Ovary (tissue), 9 donors: Measurements from ENCODE around the gene MEG3. TPM values are rescaled to one million over a fixed set of nuclear protein-coding genes. Genes with fewer than 3 reads are reported as not detected.

ENCODE experiments used
- DNase-seq, 5 donors: peaks; one replicate each; pipeline ENCODE4 v3.0.0-alpha.2; 2019 to 2020
- H3K27ac ChIP-seq, 2 donors: fragments of 200-600 bp; one replicate each; pipeline versions ENCODE4 v1.5.1 to v1.8.0; 2019 to 2022
- H3K27me3 ChIP-seq: fragments of 200-600 bp; one replicate; pipeline ENCODE4 v1.8.0; 2022
- H3K36me3 ChIP-seq: fragments of 200-600 bp; sonication (generic); one replicate; pipeline ENCODE4 v1.5.1; 2019
- H3K4me1 ChIP-seq: one replicate; pipeline ENCODE4 v1.8.1; 2013; ENCODE audit warnings: mild to moderate bottlenecking, moderate library complexity; ENCODE audit not compliant: insufficient read depth
- H3K4me3 ChIP-seq: fragments of 200-600 bp; sonication (generic); one replicate; pipeline ENCODE4 v1.5.1; 2017
- H3K9me3 ChIP-seq, 2 donors: fragments of 200-600 bp in 1 of 2; sonication (generic) in 1 of 2; one replicate each; pipeline versions ENCODE4 v1.5.1 to v1.8.1; 2013 to 2019; ENCODE audit warnings: mild to moderate bottlenecking in 1 of 2, moderate library complexity in 1 of 2
- CTCF ChIP-seq, 3 donors: fragments of 450-650 bp in 2 of 3; fragments of 200-600 bp in 1 of 3; IDR thresholded peaks; one replicate each; pipeline versions ENCODE4 v1.5.1 to v1.8.0; 2016 to 2022; ENCODE audit warnings: antibody characterized with exemption in 3 of 3, mild to moderate bottlenecking in 1 of 3
- EP300 ChIP-seq: sonication (generic); formaldehyde crosslinking; IDR thresholded peaks from one replicate; pipeline ENCODE4 v1.6.1; 2017; ENCODE audit warnings: antibody characterized with exemption
- POLR2A ChIP-seq: fragments of 450-650 bp; IDR thresholded peaks from one replicate; pipeline ENCODE4 v1.6.1; 2017; ENCODE audit warnings: antibody characterized with exemption, mild to moderate bottlenecking, moderate library complexity
- WGBS, 3 donors: extraction: QIAGEN DNeasy Blood & Tissue Kit in 1 of 3; methylation state at CpG; one replicate each; pipeline versions ENCODE4 v1.1.5 to v1.1.7; 2013 to 2017; 5-methylcytosine and 5-hydroxymethylcytosine counted together
- intact Hi-C, 4 donors: fragments of 100-400 bp; cut with DNase I; formaldehyde crosslinking; loops; one replicate each; pipeline versions ENCODE4 v1.11.0 to v1.15.1; 2022 to 2023
- polyA plus RNA-seq, 2 donors: library from polyadenylated mRNA; stranded (reverse); fragments of 200-250 nt in 1 of 2; fragments of 350-450 nt in 1 of 2; fragmentation: Illumina TruSeq in 1 of 2; extraction: RNeasy Lipid Tissue Mini Kit (QIAGEN cat#74804) in 1 of 2; gene quantifications; one replicate each; pipeline ENCODE4 v1.2.3, GENCODE V29; 2013 to 2014
- total RNA-seq, 7 donors: library from RNA; depleted of rRNA in 2 of 7; stranded (reverse); fragments of >200 nt in 2 of 7; fragmentation: NEBNext Ultra II Directional in 3 of 7; extraction: Animal tissue kit (Norgen Biotek cat#: 25700) in 3 of 7; gene quantifications; one replicate each; pipeline versions ENCODE4 v1.1.0 to v1.2.4, GENCODE V29; 2016 to 2023
- donor health status: DM: no; HTN: no; CAD: no; lungs with moderate emphysema.
- donor health status: DM: no; HTN: no; CAD: no.
- donor health status: Bipolar disorder and iron deficiency.
- donor health status: DM: yes; HTN: yes; CAD: no.
- donor health status: DM: no; HTN: no; CAD: no.
- donor health status: DM: yes; HTN: yes; CAD: no.

Gene MEG3
- total and polyA plus RNA-seq, 9 donors: 186 to 1,950 (median 396) TPM

DNA sequence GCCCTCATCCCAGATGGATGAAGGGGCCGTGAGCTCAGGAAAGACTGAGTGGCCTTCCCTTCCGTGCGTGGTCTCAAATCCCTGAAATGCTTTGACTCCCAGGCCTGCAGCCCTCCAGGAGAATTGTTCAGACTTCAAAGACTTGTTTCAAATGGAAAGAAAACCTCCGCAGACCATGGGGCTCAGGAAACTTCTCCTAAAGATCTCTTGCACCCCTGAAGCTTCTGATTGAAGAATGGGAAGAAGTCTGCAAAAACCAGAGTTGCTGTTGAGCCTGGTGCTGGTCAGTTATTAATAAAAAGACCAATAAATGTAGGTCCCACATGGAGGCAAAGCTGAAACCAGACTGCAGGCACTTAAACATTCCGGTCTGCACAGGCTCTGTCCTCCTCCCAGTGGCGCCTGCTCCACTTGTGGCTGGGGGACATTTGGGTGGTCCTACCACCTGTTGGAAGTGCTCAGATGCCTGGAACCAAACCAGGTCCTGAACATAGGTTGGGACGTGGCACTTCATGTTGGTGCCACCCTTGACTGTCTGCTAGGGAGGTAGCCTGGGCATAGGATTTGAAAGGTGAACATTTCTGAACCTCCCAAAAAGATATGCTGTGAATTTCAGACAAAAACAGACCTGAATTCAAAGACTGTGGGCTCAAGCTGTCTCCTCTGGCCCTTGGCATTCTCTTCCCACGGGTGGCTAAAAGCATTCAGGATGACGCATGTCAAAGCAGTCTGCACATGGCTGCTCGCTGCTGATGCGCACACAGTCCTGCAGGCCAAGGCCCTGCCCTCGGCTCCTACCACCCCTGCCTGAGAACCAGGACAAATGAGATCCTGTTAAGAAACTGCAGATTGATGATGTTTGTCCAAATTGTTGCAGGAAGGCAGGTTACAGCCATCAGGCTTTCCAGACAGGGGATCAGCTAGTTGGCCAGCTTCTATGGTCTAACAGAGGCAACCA lies 36.2 kb upstream of the MEG3 start:
- Histone ChIP-seq H3K27ac (no peak overlapping the region), H3K4me3 (no peak overlapping the region), H3K36me3 (no peaks in the 10 kb centered on the region), H3K27me3 (no peaks in the 10 kb centered on the region), H3K4me1 (no peaks in the 10 kb centered on the region), H3K9me3 (no peaks in the 10 kb centered on the region)
- DNase-seq: peak in 1 of 5 donors; percentile 1
- TF ChIP-seq POLR2A: no peak
- no peak for TF ChIP-seq EP300
- TF ChIP-seq CTCF (IDR thresholded peaks at IDR 0.05): no peak
- intact Hi-C loops: no loop called here
- WGBS, 3 donors: 92 to 94% (median 94%) methylated on average over 12 of the region's 12 CpGs

DNA sequence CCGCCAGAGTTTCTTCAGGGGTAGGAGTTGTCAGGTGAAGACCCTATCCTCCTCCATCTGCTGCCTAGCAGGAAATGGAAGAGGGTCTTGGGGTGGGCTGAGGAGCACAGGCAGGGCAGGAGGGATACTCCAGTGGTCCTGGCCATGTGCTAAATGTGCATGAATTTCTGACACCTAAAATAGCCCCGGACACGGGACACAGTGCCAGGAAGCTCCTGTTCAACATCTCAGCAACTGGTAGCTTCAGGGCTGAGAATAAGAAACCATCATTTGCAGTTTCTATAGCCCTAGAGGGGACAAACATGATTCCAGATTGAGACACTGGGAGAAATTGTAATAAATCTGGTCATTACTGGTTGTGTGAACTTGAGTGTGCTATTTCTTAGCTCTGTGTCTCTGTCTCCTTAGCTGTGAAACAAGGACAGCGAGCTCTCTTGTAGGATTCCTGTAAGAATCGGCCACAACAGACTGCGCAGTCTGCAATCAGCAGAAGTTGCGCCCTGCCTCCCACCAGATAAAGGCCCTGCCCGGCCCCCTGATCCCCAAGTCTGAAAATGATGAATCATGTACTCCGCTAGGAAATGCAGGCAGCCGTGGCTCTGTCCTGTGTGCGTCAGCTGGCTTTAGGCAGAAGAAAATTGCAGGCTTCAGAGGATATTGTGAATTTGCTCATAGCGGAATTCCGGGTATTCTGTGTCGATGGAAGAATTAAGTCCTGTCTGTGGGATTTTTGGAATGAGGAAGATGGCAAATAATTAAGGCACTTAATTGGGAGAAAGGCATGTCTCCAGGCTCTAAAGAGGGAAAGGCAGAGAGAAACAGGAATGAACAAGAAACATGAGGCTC lies 35.2 kb upstream of the MEG3 start:
- Histone ChIP-seq H3K4me1 (no peaks in the 10 kb centered on the region), H3K9me3 (no peaks in the 10 kb centered on the region), H3K27ac (no peak overlapping the region), H3K4me3 (no peak overlapping the region), H3K27me3 (no peaks in the 10 kb centered on the region), H3K36me3 (no peaks in the 10 kb centered on the region)
- WGBS, 3 donors: 66 to 72% (median 68%) methylated on average over 14 of the region's 14 CpGs
- no peak for TF ChIP-seq POLR2A
- TF ChIP-seq CTCF (IDR thresholded peaks at IDR 0.05): no peak
- no peak for TF ChIP-seq EP300
- intact Hi-C loops: no loop called here
- DNase-seq: peak in 1 of 5 donors; percentile 55

- H3K27me3 ChIP-seq: no peaks in the 10 kb centered on the region
- no peaks in the 10 kb centered on the region for H3K4me1 ChIP-seq
- H3K4me3 ChIP-seq: no peak overlapping the region
- intact Hi-C loops: no loop called here
- H3K36me3 ChIP-seq: no peaks in the 10 kb centered on the region
- WGBS, 3 donors: 94 to 97% (median 95%) methylated on average over 13 of the region's 13 CpGs
- TF ChIP-seq POLR2A: no peak
- no peak for TF ChIP-seq EP300
- no peak for TF ChIP-seq CTCF (IDR thresholded peaks at IDR 0.05)
- no peak overlapping the region for H3K27ac ChIP-seq
- DNase-seq: no peak
- H3K9me3 ChIP-seq: no peaks in the 10 kb centered on the region
Observed at GRCh38 chr14:100791348-100791735, 34.6 kb upstream of the MEG3 start.

DNA sequence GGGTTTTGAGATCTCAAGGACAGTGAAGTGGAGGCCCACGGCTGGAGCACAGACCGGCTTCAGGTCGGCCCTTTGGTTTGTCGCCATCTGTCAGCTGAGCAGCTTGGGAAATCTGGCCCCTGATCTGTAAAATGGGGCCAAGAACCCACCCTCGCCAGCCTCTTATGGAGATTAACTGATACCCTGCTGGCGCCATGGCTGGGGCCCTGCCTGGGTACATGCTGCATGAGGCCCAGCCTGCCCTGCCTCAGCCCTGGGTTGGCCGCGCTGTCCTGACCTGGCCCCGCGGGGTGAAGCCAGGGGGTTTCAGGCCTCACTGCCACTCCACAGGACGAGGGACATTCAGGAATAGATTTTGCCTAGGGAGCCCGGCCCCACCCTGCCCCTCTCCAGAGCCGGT lies 33.9 kb upstream of the MEG3 start:
- Histone ChIP-seq H3K9me3 (no peaks in the 10 kb centered on the region), H3K36me3 (no peaks in the 10 kb centered on the region), H3K27ac (no peak overlapping the region), H3K27me3 (no peaks in the 10 kb centered on the region), H3K4me1 (no peaks in the 10 kb centered on the region), H3K4me3 (no peak overlapping the region)
- TF ChIP-seq POLR2A (no peak), EP300 (no peak), CTCF (IDR thresholded peaks at IDR 0.05) (no peak)
- 91 to 95% (median 94%) methylated on average over 13 of the region's 13 CpGs for WGBS, 3 donors
- no peak for DNase-seq
- intact Hi-C loops: no loop called here
